Endothelial cell of umbilical vein (primary cell): ENCODE measurements around the gene STUM. TPM values are rescaled to one million over a fixed set of nuclear protein-coding genes. Genes with fewer than 3 reads are reported as not detected.

Experiments used
- BruUV-seq: library from RNA; stranded (reverse); fragments of 400-500 nt; replicated peaks from 2 replicates; lab custom pipeline; 2021; lab: Mats Ljungman, UMichigan
- CTCF ChIA-PET: fragments of 300-600, 350-600 bp; sonication (Branson Sonifier 250); formaldehyde crosslinking; loops from one replicate; lab custom pipeline; 2021; ENCODE audit warnings: antibody characterized with exemption, inconsistent platforms; lab: Charles Lee
- POLR2A ChIA-PET: fragments of 300-600, 350-600 bp; sonication (Branson Sonifier 250); formaldehyde crosslinking; loops from one replicate; lab custom pipeline; 2021; ENCODE audit warnings: antibody characterized with exemption, inconsistent platforms; lab: Charles Lee
- DNase-seq: peaks from one replicate; pipeline ENCODE4 v3.0.0-alpha.2; 2011; ENCODE audit warnings: low read depth, low spot score
- FAIRE-seq: peaks from 2 replicates; lab custom pipeline; 2011; peaks lifted over from hg19 to GRCh38; lab: Jason Lieb, UNC
- H2AFZ ChIP-seq: 2 replicates; pipeline ENCODE4 v1.6.0; 2012; ENCODE audit warnings: low read depth, low read length, control low read depth, inconsistent platforms
- H3K27ac ChIP-seq: 2 replicates; pipeline ENCODE4 v1.5.1; 2011; ENCODE audit warnings: low read depth, mild to moderate bottlenecking, control low read depth, low read length, moderate library complexity; ENCODE audit not compliant: insufficient read depth
- H3K27me3 ChIP-seq, 2 experiments: 2 replicates each; pipeline versions ENCODE4 v1.6.0 to v1.6.1; 2011; ENCODE audit warnings: low read length in 2 of 2, mixed read lengths in 1 of 2; ENCODE audit not compliant: control insufficient read depth in 2 of 2, insufficient read depth in 2 of 2
- H3K36me3 ChIP-seq, 2 experiments: 2 replicates in 1 of 2; 3 replicates in 1 of 2; pipeline ENCODE4 v1.5.1; 2011; ENCODE audit warnings: low read length in 2 of 2, mild to moderate bottlenecking in 1 of 2, moderate library complexity in 1 of 2; ENCODE audit not compliant: control insufficient read depth in 2 of 2, insufficient read depth in 2 of 2; ENCODE audit errors: extremely low read depth in 1 of 2
- H3K4me1 ChIP-seq: 3 replicates; pipeline ENCODE4 v1.5.1; 2011; ENCODE audit warnings: mild to moderate bottlenecking, low read length; ENCODE audit not compliant: control insufficient read depth, insufficient read depth; ENCODE audit errors: extremely low read depth
- H3K4me2 ChIP-seq: 2 replicates; pipeline ENCODE4 v1.6.1; 2011; ENCODE audit warnings: low read length, control low read depth, mixed read lengths; ENCODE audit not compliant: insufficient read depth
- H3K4me3 ChIP-seq, 3 experiments: fragments of 200-600 bp in 1 of 3; sonication (generic), shearing (Covaris generic) in 1 of 3; replicated peaks in 1 of 3; 2 replicates each; pipeline ENCODE4 v1.5.1; 2011 to 2016; ENCODE audit warnings: control low read depth in 3 of 3, low read length in 3 of 3, mild to moderate bottlenecking in 2 of 3, inconsistent platforms in 1 of 3, low read depth in 1 of 3, moderate library complexity in 1 of 3; ENCODE audit not compliant: insufficient read depth in 1 of 3
- H3K79me2 ChIP-seq: 2 replicates; pipeline ENCODE4 v1.6.0; 2012; ENCODE audit warnings: low read length, inconsistent platforms; ENCODE audit not compliant: control insufficient read depth, insufficient read depth
- H3K9ac ChIP-seq: replicated peaks from 2 replicates; pipeline ENCODE3; 2011; ENCODE audit warnings: low read length, control low read depth; ENCODE audit not compliant: insufficient read depth; ENCODE audit errors: extremely low read depth
- H3K9me1 ChIP-seq: replicated peaks from 3 replicates; pipeline ENCODE4 v1.6.0; 2011; ENCODE audit warnings: mild to moderate bottlenecking, low read length; ENCODE audit not compliant: control insufficient read depth, insufficient read depth; ENCODE audit errors: extremely low read depth
- H3K9me3 ChIP-seq: replicated peaks from 2 replicates; pipeline ENCODE4 v1.5.1; 2012; ENCODE audit warnings: low read length, inconsistent platforms; ENCODE audit not compliant: control insufficient read depth, insufficient read depth
- H4K20me1 ChIP-seq: replicated peaks from 2 replicates; pipeline ENCODE3; 2011; ENCODE audit warnings: mild to moderate bottlenecking, low read length; ENCODE audit not compliant: control insufficient read depth, insufficient read depth; ENCODE audit errors: extremely low read depth
- GATA2 ChIP-seq: IDR thresholded peaks from 2 replicates; pipeline ENCODE4 v1.7.0; 2011; ENCODE audit warnings: low read depth, mild to moderate bottlenecking, moderate library complexity, mixed read lengths, low read length; ENCODE audit not compliant: insufficient read length, insufficient read depth
- JUN ChIP-seq: IDR thresholded peaks from 2 replicates; pipeline ENCODE4 v1.6.1; 2011; ENCODE audit warnings: borderline replicate concordance, low read depth; ENCODE audit not compliant: insufficient read length, insufficient read depth
- MAX ChIP-seq: IDR thresholded peaks from 2 replicates; pipeline ENCODE4 v1.6.1; 2011; ENCODE audit not compliant: insufficient read depth, insufficient read length
- MYC ChIP-seq: IDR thresholded peaks from one replicate; pipeline ENCODE4 v1.6.1; 2011; ENCODE audit warnings: mild to moderate bottlenecking, low read depth, low read length
- POLR2A ChIP-seq: IDR thresholded peaks from 2 replicates; pipeline ENCODE4 v1.6.1; 2012; ENCODE audit warnings: low read depth, mild to moderate bottlenecking, control low read depth, low read length
- POLR2AphosphoS5 ChIP-seq: IDR thresholded peaks from 2 replicates; pipeline ENCODE4 v1.6.1; 2012; ENCODE audit warnings: low read depth, mild to moderate bottlenecking, control low read depth, low read length, moderate library complexity; ENCODE audit not compliant: insufficient read depth
- dilution Hi-C: fragments of 300-500 bp; cut with MboI; formaldehyde crosslinking; loops from one replicate; pipeline ENCODE4 v1.15.0; 2019; ENCODE audit warnings: low sequenced_read_pairs; ENCODE audit not compliant: extremely low pct_ligation_motif_present
- intact Hi-C: fragments of 100-400 bp; cut with micrococcal nuclease; formaldehyde crosslinking; loops from one replicate; pipeline ENCODE4 v1.10.0; 2022
- polyA plus RNA-seq, 4 experiments: library from polyadenylated mRNA; depleted of rRNA in 3 of 4; stranded (reverse) in 3 of 4; unstranded in 1 of 4; fragments of >200 nt; gene quantifications; 2 replicates each; pipeline versions ENCODE4 v1.2.1 to v1.2.3, GENCODE V29; 2011 to 2012; ENCODE audit warnings: missing spikeins in 1 of 4
- total RNA-seq: library from RNA; stranded (reverse); gene quantifications from 2 replicates; pipeline ENCODE4 v1.2.3, GENCODE V29; 2021

Gene STUM
- total and polyA plus RNA-seq, 2 donors (not counting 3 experiments of a cell fraction or from before 2014, with no cell fraction given) = not detected

GRCh38 chr1:226643177-226643576 lies 94.6 kb downstream of the STUM start:
- CTCF ChIA-PET = no interaction called here
- intact Hi-C loops = no loop called here
- BruUV-seq = no TSS peak
- Histone ChIP-seq H3K9me3 (no peaks in the 10 kb centered on the region), H3K36me3 (peaks cover 0 to 31% of the 10 kb centered on the region in 2 experiments), H2AFZ (no peak overlapping the region), H3K4me2 (no peak overlapping the region), H3K4me1 (no peaks in the 10 kb centered on the region), H3K27me3 (no peaks in the 10 kb centered on the region), H3K79me2 (no peaks in the 10 kb centered on the region), H3K9ac (no peak overlapping the region), H3K27ac (no peak overlapping the region), H3K9me1 (no peaks in the 10 kb centered on the region), H3K4me3 (no peak overlapping the region), H4K20me1 (no peaks in the 10 kb centered on the region)
- FAIRE-seq (no peak), DNase-seq (no peak)
- POLR2A ChIA-PET = no interaction called here
- dilution Hi-C loops = no loop called here
- TF ChIP-seq MYC (no peak), POLR2A (no peak), JUN (no peak), MAX (no peak)

GRCh38 chr1:226643611-226644540 lies 95.3 kb downstream of the STUM start:
- peaks cover 0 to 30% of the 10 kb centered on the region in 2 experiments for H3K36me3 ChIP-seq
- H3K4me2 ChIP-seq = no peak overlapping the region
- DNase-seq (no peak), FAIRE-seq (no peak)
- no peak overlapping the region for H3K27ac ChIP-seq
- H3K9ac ChIP-seq = no peak overlapping the region
- no peaks in the 10 kb centered on the region for H3K79me2 ChIP-seq
- POLR2A ChIA-PET = no interaction called here
- no peak overlapping the region for H2AFZ ChIP-seq
- no peaks in the 10 kb centered on the region for H3K9me1 ChIP-seq
- H3K4me3 ChIP-seq = no peak overlapping the region
- no peaks in the 10 kb centered on the region for H3K27me3 ChIP-seq
- no TSS peak for BruUV-seq
- no peak for TF ChIP-seq POLR2A
- TF ChIP-seq JUN = no peak
- TF ChIP-seq GATA2 = no peak
- TF ChIP-seq POLR2AphosphoS5 = no peak
- peak; percentile 15 for TF ChIP-seq MAX
- dilution Hi-C loops (no loop called here), intact Hi-C loops (no loop called here)
- no peaks in the 10 kb centered on the region for H3K9me3 ChIP-seq
- H3K4me1 ChIP-seq = no peaks in the 10 kb centered on the region
- CTCF ChIA-PET = no interaction called here
- H4K20me1 ChIP-seq = no peaks in the 10 kb centered on the region
